ENCODE results near the gene C3orf85.

The C3orf85 gene

GRCh38 chr3:109109574-109109973 lies 26.9 kb upstream of the C3orf85 start:
- Histone ChIP-seq H2AFZ (ENCODE audit: low read depth, low read length, severe bottlenecking) (no peak overlapping the region), H3K79me2 (ENCODE audit: insufficient read depth, low read length) (no peaks in the 10 kb centered on the region), H3K4me2 (ENCODE audit: low read depth, low read length, poor library complexity, severe bottlenecking) (no peak overlapping the region), H3K9me2 (replicated peaks; ENCODE audit: insufficient read depth, low read length) (no peaks in the 10 kb centered on the region), H3K36me3 (ENCODE audit: low read length) (no peaks in the 10 kb centered on the region), H3K4me3 (ENCODE audit: insufficient read depth, low read length, poor library complexity, severe bottlenecking) (no peak overlapping the region), H3K27me3 (ENCODE audit: low read length) (no peaks in the 10 kb centered on the region), H3K27ac (ENCODE audit: low read depth, low read length) (no peak overlapping the region), H3K9me3 (ENCODE audit: insufficient read depth, low read length) (no peaks in the 10 kb centered on the region), H3K9ac (ENCODE audit: low read length) (no peak overlapping the region), H4K20me1 (ENCODE audit: low read depth, low read length) (no peaks in the 10 kb centered on the region), H3F3A (ENCODE audit: insufficient read depth) (no peaks in the 10 kb centered on the region)
- no peak for TF ChIP-seq CTCF (IDR thresholded peaks at IDR 0.05; ENCODE audit: insufficient read depth, low read length, poor library complexity, severe bottlenecking)
- TF ChIP-seq EZH2phosphoT487 (conservative IDR thresholded peaks at IDR 0.05; ENCODE audit: low read length): no peak

DNA sequence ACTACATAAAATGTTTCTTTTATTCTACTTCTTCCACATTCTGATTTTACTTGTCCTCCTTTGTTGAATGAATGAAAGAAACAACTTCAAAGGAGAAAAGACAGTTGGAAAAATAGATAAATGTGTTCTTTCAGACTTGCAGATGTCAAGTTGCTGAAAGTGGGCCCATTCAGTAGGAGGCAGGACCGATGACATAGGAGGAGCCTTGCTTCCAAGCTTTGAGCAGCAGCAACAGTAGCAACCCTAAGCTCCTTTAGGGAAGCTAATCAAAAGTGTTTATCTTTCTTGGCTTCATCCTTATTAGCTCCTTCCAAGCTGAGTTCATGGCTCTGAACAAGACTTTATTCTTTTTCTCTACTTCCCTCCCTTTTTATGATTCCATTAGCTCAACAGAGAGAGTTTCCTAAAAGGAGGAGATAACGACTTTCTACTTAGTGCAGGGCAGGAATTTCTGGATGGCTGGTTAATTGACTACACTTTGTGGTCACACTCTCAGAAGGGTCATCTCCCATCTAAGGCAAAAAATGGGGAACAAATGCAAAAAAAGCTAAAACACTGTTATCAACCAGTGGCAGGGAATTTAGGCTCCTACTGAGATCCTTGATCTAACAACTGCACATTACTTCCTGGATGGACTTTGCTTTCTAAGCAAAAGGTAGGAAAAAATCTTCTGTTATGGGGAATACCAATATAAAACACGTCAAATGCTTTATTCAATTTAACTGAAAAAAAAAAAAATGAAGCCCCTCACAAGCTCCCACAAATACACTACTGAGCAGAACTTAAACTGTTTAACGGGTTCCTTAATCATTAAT lies 23.4 kb upstream of the C3orf85 start:
- H3K36me3 ChIP-seq (ENCODE audit: low read length): no peaks in the 10 kb centered on the region
- H3K27ac ChIP-seq (ENCODE audit: low read depth, low read length): no peak overlapping the region
- no peaks in the 10 kb centered on the region for H3K79me2 ChIP-seq (ENCODE audit: insufficient read depth, low read length)
- no peaks in the 10 kb centered on the region for H4K20me1 ChIP-seq (ENCODE audit: low read depth, low read length)
- H3F3A ChIP-seq (ENCODE audit: insufficient read depth): no peaks in the 10 kb centered on the region
- no peaks in the 10 kb centered on the region for H3K27me3 ChIP-seq (ENCODE audit: low read length)
- H3K9ac ChIP-seq (ENCODE audit: low read length): no peak overlapping the region
- no peaks in the 10 kb centered on the region for H3K9me3 ChIP-seq (ENCODE audit: insufficient read depth, low read length)
- no peak overlapping the region for H3K4me3 ChIP-seq (ENCODE audit: insufficient read depth, low read length, poor library complexity, severe bottlenecking)
- no peaks in the 10 kb centered on the region for H3K9me2 ChIP-seq (replicated peaks; ENCODE audit: insufficient read depth, low read length)
- TF ChIP-seq CTCF (IDR thresholded peaks at IDR 0.05; ENCODE audit: insufficient read depth, low read length, poor library complexity, severe bottlenecking) (no peak), EZH2phosphoT487 (conservative IDR thresholded peaks at IDR 0.05; ENCODE audit: low read length) (no peak)
- no peak overlapping the region for H3K4me2 ChIP-seq (ENCODE audit: low read depth, low read length, poor library complexity, severe bottlenecking)
- no peak overlapping the region for H2AFZ ChIP-seq (ENCODE audit: low read depth, low read length, severe bottlenecking)

DNA sequence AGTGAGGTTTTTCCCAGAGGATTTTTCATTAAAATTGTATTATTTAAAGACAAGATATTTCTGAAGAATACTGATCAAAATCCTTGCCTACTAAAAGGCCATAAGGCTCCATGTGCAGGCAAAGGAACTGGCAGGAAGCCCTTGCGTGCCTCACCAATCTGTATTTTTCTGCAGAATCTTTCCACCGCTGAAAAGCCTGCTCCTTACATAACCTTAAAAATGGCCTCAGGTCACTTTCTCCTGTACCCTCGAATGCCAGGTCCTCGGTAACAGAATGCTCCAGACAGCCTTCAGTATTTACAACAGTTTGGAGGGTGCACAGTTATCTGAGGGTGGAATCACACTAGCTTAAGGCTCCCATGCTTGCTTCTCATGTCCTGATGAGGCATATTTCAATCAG lies 21.8 kb upstream of the C3orf85 start:
- Histone ChIP-seq H4K20me1 (ENCODE audit: low read depth, low read length) (no peaks in the 10 kb centered on the region), H3K27ac (ENCODE audit: low read depth, low read length) (no peak overlapping the region), H3K79me2 (ENCODE audit: insufficient read depth, low read length) (no peaks in the 10 kb centered on the region), H3K4me3 (ENCODE audit: insufficient read depth, low read length, poor library complexity, severe bottlenecking) (no peak overlapping the region), H2AFZ (ENCODE audit: low read depth, low read length, severe bottlenecking) (no peak overlapping the region), H3K9ac (ENCODE audit: low read length) (no peak overlapping the region), H3K4me2 (ENCODE audit: low read depth, low read length, poor library complexity, severe bottlenecking) (no peak overlapping the region), H3K27me3 (ENCODE audit: low read length) (no peaks in the 10 kb centered on the region), H3K36me3 (ENCODE audit: low read length) (no peaks in the 10 kb centered on the region), H3K9me2 (replicated peaks; ENCODE audit: insufficient read depth, low read length) (no peaks in the 10 kb centered on the region), H3K9me3 (ENCODE audit: insufficient read depth, low read length) (no peaks in the 10 kb centered on the region), H3F3A (ENCODE audit: insufficient read depth) (no peaks in the 10 kb centered on the region)
- no peak for TF ChIP-seq EZH2phosphoT487 (conservative IDR thresholded peaks at IDR 0.05; ENCODE audit: low read length)
- TF ChIP-seq CTCF (IDR thresholded peaks at IDR 0.05; ENCODE audit: insufficient read depth, low read length, poor library complexity, severe bottlenecking): no peak

Data from SU-DHL-6 (cell line).